ENCODE measurements around the gene NECAB2. TPM values are rescaled to one million over a fixed set of nuclear protein-coding genes. Genes with fewer than 3 reads are reported as not detected.

Gene NECAB2
- polyA plus RNA-seq, 3 donors, result 2.3 to 3.5 (median 3.2) TPM

DNA sequence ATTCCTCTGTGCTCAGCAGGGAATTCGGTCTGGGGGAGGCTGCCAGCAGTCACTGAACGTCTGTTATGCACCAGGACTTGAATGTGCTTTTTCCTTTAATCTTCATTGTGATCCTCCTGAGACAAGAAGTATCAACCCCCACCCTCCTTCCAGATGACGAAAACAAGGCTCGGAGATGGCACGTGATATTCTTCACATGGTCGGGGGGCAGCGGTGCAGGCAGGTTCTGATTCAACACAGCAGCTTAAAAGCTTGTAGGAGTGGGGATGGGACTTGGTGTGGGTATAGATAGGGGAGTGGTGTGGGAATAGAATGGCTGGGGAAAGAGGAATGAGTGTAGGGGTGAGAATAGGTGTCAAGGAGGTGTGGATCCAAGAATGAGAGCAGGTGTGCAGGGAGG lies 6.4 kb downstream of the NECAB2 start:
- no peak for DNase-seq (ENCODE audit: extremely low read depth in 1 of 11, low read depth in 9 of 11, low spot score in 4 of 11)

GRCh38 chr16:83975590-83976260 lies 7.7 kb downstream of the NECAB2 start:
- no peak for DNase-seq (ENCODE audit: extremely low read depth in 1 of 11, low read depth in 9 of 11, low spot score in 4 of 11)

GRCh38 chr16:83977056-83977815 lies 9.2 kb downstream of the NECAB2 start:
- no peak for DNase-seq (ENCODE audit: extremely low read depth in 1 of 11, low read depth in 9 of 11, low spot score in 4 of 11)

DNA sequence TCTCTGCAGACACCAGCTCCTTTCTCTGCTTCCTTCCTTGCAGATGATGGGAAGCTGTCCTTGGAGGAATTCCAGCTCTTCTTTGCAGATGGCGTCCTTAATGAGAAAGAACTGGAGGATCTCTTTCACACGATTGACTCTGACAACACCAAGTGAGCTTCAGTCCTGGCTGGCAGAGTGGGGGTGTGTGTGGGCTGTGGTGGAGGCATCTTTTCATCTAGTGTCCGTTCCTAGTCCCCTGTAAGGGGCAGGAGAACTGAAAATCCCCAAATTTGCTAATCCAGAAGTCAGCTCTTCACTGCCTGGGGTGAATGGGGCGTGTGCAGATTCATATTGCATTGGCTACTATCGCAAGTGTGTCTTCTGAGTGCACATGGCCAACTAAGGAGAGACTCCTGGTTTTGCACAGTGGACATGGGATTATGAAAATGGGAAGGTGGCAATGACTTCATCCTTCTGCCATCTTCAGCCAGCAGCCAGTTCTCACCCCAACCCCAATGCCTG lies 10.4 kb downstream of the NECAB2 start:
- DNase-seq (ENCODE audit: extremely low read depth in 1 of 11, low read depth in 9 of 11, low spot score in 4 of 11), result no peak

DNA sequence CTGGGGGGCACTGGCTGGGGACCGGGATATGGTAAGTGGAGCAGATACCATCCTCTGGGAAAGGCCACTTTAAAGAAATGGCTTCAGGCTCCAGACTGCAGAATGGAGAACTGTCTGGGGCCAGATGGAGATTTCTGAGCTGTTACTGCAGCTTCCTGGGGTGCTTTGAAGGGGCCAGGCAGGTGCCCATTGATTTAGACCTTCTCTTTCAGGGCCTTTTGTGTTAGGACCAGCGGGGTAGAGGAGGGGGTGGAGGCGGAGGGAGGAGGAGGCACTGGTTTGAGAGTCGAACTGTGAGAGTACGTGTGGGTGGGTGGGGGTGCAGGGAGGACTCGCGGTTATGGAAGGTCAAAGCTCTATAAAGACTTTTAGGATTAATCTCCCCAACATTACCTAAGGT lies 11.4 kb downstream of the NECAB2 start:
- no peak for DNase-seq (ENCODE audit: extremely low read depth in 1 of 11, low read depth in 9 of 11, low spot score in 4 of 11)

DNA sequence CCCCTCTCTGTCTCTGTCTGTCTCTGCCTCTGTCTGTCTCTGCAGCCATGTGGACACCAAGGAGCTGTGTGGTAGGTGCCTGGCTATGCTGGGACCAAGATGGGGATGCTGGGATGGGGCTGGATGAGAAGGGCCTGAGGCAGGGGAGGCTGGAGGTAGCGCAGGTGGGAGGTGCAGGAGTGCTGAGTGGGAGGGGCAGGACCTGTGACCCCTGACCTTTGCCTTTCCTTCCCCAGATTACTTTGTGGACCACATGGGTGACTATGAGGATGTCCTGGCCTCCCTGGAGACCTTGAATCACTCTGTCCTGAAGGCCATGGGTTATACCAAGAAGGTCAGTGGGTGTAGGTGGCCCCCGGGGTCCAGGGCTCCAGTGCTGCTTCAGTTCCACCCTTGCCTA lies 12.8 kb downstream of the NECAB2 start:
- no peak for DNase-seq (ENCODE audit: extremely low read depth in 1 of 11, low read depth in 9 of 11, low spot score in 4 of 11)

DNA sequence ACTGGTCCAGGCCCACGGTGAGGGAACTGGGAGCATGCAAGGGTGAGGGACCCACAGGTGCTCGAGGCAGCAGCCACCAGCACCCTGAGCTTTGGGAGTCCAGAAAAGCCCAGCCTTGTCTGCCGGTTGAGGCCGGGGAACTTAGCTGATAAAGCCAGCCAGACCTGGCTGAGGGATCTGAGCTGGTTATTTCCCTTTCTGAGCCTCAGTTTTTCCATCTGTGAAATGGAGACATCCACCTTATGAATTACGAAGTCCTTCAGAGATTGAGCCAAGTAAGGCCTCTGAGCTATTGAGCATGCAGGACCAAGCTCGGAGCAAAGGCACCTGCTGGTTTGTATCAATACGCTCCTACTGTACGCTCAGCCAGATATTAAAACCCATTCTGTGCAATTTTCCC lies 13.8 kb downstream of the NECAB2 start:
- no peak for DNase-seq (ENCODE audit: extremely low read depth in 1 of 11, low read depth in 9 of 11, low spot score in 4 of 11)

- DNase-seq (ENCODE audit: extremely low read depth in 1 of 11, low read depth in 9 of 11, low spot score in 4 of 11), result no peak
These were observed 15.4 kb downstream of the NECAB2 start for GRCh38 chr16:83983491-83983890.

- DNase-seq (ENCODE audit: extremely low read depth in 1 of 11, low read depth in 9 of 11, low spot score in 4 of 11), result no peak
These were observed 21.3 kb downstream of the NECAB2 start for GRCh38 chr16:83989300-83989699.

GRCh38 chr16:83990492-83990891 lies 22.4 kb downstream of the NECAB2 start:
- DNase-seq (ENCODE audit: extremely low read depth in 1 of 11, low read depth in 9 of 11, low spot score in 4 of 11), result no peak

GRCh38 chr16:83992624-83993023 lies 24.6 kb downstream of the NECAB2 start:
- no peak for DNase-seq (ENCODE audit: extremely low read depth in 1 of 11, low read depth in 9 of 11, low spot score in 4 of 11)

GRCh38 chr16:83994087-83994486 lies 26.0 kb downstream of the NECAB2 start:
- DNase-seq (ENCODE audit: extremely low read depth in 1 of 11, low read depth in 9 of 11, low spot score in 4 of 11), result no peak

- DNase-seq (ENCODE audit: extremely low read depth in 1 of 11, low read depth in 9 of 11, low spot score in 4 of 11), result no peak
These were observed 26.7 kb downstream of the NECAB2 start for GRCh38 chr16:83994703-83995102.

DNA sequence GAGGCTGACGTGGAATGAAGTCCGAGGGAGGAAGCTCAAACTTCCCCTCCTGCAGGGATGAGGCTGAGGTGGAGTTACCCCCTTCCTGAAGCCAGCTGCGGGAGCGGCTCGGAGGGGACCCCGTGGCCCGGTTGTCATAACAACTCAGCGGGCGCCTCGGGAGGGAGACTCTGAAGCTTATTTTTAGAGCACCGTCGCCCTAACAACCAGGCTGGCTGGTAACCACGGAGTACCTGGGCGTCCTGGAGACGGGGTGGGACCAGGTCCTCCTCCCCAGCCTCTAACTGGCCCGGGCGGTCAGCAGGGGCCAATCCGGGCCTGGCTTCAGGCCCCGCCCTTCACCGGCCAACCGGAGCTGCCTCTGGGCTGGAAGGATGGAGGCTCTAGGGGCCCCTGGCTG lies 27.7 kb downstream of the NECAB2 start:
- DNase-seq (ENCODE audit: extremely low read depth in 1 of 11, low read depth in 9 of 11, low spot score in 4 of 11), result peak in 6 of 11 donors; percentile 30 to 68 (median 51)

DNA sequence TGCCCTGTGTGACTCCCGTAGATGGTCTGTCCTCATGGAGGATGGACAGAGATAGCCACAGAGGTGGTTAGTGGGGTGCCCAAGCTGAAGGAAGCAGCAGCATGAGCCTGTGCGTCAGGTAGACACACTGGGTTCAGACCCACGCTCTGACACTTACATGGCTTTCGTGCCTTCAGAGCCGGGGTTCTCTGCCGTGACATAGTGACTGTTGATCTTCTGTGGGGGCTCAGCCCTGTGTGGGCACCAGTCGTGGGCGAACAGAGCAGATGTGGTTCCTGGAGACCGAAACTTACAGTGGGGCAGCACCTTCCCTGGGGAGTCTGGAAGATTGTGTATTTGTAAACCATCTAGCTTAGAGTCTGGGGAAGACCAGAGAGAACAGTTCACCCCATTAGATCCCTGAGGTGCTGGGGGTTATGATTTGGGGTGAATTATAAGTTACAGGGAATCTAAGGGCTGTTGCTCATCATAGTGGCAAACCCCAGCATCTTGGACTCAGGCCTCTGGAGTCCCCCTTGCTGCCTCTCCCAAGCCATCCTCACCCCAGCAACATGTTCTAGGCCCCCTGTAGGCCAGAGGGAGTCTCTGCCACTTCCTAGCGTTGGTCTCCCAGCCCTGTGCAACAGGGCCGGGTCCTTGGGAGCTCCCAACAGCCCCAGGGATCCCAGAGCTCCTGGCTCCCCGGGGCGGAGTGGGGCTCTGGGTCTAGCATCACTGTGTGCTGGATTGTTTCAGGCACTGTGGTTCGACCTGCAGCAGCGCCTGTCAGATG lies 28.6 kb downstream of the NECAB2 start:
- no peak for DNase-seq (ENCODE audit: extremely low read depth in 1 of 11, low read depth in 9 of 11, low spot score in 4 of 11)

DNA sequence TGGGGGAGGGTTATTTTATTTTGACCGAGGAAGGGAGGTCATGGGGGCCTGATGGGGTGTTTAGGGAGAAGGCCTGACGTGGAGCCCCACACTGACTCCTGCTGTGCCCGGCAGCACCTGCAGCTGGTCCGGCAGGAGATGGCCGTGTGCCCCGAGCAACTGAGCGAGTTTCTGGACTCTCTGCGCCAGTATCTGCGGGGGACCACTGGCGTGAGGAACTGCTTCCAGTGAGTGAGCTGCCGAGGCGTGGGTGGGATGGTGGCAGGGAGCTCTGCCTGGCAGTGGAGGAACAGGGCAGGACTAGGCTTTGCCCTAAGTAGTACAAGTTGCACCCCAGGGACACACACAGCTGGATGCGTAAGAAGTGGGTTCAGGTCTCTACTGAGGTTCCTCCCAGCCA lies 30.0 kb downstream of the NECAB2 start:
- no peak for DNase-seq (ENCODE audit: extremely low read depth in 1 of 11, low read depth in 9 of 11, low spot score in 4 of 11)

- no peak for DNase-seq (ENCODE audit: extremely low read depth in 1 of 11, low read depth in 9 of 11, low spot score in 4 of 11)
These were observed 33.1 kb downstream of the NECAB2 start for GRCh38 chr16:84000989-84001642.

DNA sequence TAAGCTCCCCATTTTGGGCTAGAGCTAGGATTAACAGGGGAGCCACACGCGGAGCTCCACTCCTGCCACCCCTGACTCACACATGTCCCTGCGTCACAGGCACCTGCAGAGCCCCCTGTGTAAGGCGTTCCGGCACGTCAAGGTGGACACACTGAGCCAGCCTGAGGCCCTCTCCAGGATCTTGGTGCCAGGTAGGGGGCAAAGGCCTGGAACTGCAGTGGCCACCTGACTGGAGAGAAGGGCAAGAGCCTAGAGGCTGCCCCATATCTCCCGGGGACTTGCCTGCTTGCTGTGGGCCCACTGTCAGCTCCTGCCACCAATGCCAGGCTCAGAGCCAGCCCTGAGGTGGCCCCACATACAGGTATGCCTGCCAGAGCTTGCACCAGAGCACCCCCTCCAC lies 33.7 kb downstream of the NECAB2 start:
- no peak for DNase-seq (ENCODE audit: extremely low read depth in 1 of 11, low read depth in 9 of 11, low spot score in 4 of 11)

DNA sequence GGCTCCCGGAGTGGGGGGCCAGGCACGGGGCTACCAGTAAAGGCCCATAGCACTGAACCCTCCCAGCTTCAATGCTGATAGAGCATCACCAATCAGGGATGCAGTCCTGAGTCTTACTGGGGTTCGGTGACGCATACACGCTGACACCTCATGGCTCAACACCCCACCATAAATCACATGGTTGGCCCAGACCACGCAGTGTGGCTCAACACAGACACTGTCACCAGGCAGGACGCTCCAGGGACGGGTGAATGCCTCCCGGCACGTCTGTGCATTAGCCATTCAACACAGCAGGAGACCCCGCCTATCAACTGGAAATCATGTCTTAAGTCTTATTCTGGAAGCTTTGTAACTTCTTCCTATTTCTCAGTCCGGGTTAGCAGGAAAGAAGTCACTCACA lies 35.0 kb downstream of the NECAB2 start:
- no peak for DNase-seq (ENCODE audit: extremely low read depth in 1 of 11, low read depth in 9 of 11, low spot score in 4 of 11)

Measured in renal cortex interstitium (tissue), 11 donors.